Pancreas (tissue), 10 donors: ENCODE measurements around the gene RHBDL1. TPM values are rescaled to one million over a fixed set of nuclear protein-coding genes. Genes with fewer than 3 reads are reported as not detected.
A peak's percentile ranks its signal among the peaks of the same experiment; 100 is the strongest.

ENCODE experiments used
- ATAC-seq, 4 donors: fragments of 200-7000 bp; cut with Tn5 transposase; one replicate each; pipeline versions ENCODE4 v1.8.0 to v1.9.1; 2020; ENCODE audit warnings: mild to moderate bottlenecking in 4 of 4, moderate library complexity in 4 of 4
- DNase-seq, 6 donors: peaks; one replicate each; pipeline ENCODE4 v3.0.0-alpha.2; 2020
- FAIRE-seq: peaks from 2 replicates; lab custom pipeline; 2012; peaks lifted over from hg19 to GRCh38; lab: Jason Lieb, UNC
- H3K27ac ChIP-seq, 4 donors: fragments of 200-600 bp; sonication (generic); 1 replicate in 3 of 4; 2 replicates in 1 of 4; pipeline versions ENCODE4 v1.5.0 to v1.8.0; 2020
- H3K27me3 ChIP-seq, 4 donors: fragments of 200-600 bp; one replicate each; pipeline ENCODE4 v1.8.0; 2021
- H3K36me3 ChIP-seq, 3 donors: fragments of 200-600 bp; sonication (generic) in 1 of 3; one replicate each; pipeline versions ENCODE4 v1.5.0 to v1.8.0; 2020 to 2021
- H3K4me1 ChIP-seq, 3 donors: fragments of 200-600 bp; one replicate each; pipeline ENCODE4 v1.8.0; 2021
- H3K4me3 ChIP-seq, 4 donors: fragments of 200-600 bp; sonication (generic) in 2 of 4; one replicate each; pipeline versions ENCODE4 v1.5.0 to v1.8.0; 2020 to 2021
- H3K9me3 ChIP-seq, 4 donors: fragments of 200-600 bp; one replicate each; pipeline ENCODE4 v1.8.0; 2021
- CTCF ChIP-seq, 4 donors: fragments of 200-600 bp; sonication (generic) in 3 of 4; IDR thresholded peaks; one replicate each; pipeline versions ENCODE4 v1.5.0 to v1.8.0; 2021; ENCODE audit warnings: antibody characterized with exemption in 4 of 4
- WGBS, 2 donors: extraction: QIAGEN DNeasy Blood & Tissue Kit; methylation state at CpG; one replicate each; pipeline ENCODE4 v1.1.7; 2013; 5-methylcytosine and 5-hydroxymethylcytosine counted together
- intact Hi-C, 3 donors: fragments of 100-400 bp; cut with DNase I; formaldehyde crosslinking; loops; one replicate each; pipeline versions ENCODE4 v1.11.1 to v1.14.2; 2022
- polyA plus RNA-seq, 2 donors: library from polyadenylated mRNA; stranded (reverse); fragments of 200-250 nt; gene quantifications; one replicate each; pipeline ENCODE4 v1.2.3, GENCODE V29; 2013
- total RNA-seq, 6 donors: library from RNA; stranded (reverse); fragmentation: NEBNext Ultra II Directional in 4 of 6; extraction: Animal tissue kit (Norgen Biotek cat#: 25700) in 4 of 6; gene quantifications; one replicate each; pipeline versions ENCODE4 v1.2.1 to v1.2.4, GENCODE V29; 2021 to 2023
- donor health status: healthy with polysubstance abuse.
- donor health status: DM: no; HTN: no; CAD: no; lungs with moderate emphysema.
- donor health status: DM: no; HTN: no; CAD: no.
- donor health status: control.
- donor health status: control.
- donor health status: Bipolar disorder and iron deficiency.
- donor health status: DM: yes; HTN: yes; CAD: no.
- donor health status: DM: no; HTN: no; CAD: no.
- donor health status: DM: no; HTN: no; CAD: no.
- donor health status: DM: yes; HTN: yes; CAD: no.

The RHBDL1 gene
- total and polyA plus RNA-seq, 8 donors, result 0.28 to 5.1 (median 0.98) TPM

- intact Hi-C loops, result no loop called here
- H3K9me3 ChIP-seq, result no peaks in the 10 kb centered on the region
- H3K27me3 ChIP-seq, result no peaks in the 10 kb centered on the region
- 40 to 43% methylated on average over 44 of the region's 44 CpGs for WGBS, 2 donors
- no peak for TF ChIP-seq CTCF (IDR thresholded peaks at IDR 0.05)
- FAIRE-seq (no peak), DNase-seq (peak in 3 of 6 donors; percentile 71 to 86 (median 85)), ATAC-seq (no peak)
- peaks cover 0 to 14% (median 13%) of the 10 kb centered on the region in 3 donors for H3K36me3 ChIP-seq
- H3K4me1 ChIP-seq, result peaks cover 9 to 29% (median 24%) of the 10 kb centered on the region in 3 donors
- peak overlapping the region; percentile 74 to 87 (median 82) for H3K27ac ChIP-seq
- peak overlapping the region; percentile 51 to 93 (median 74) for H3K4me3 ChIP-seq
Measured at GRCh38 chr16:680967-681745, 5.7 kb downstream of the RHBDL1 start.

GRCh38 chr16:681746-682427 is 6.4 kb downstream of the RHBDL1 start:
- TF ChIP-seq CTCF (IDR thresholded peaks at IDR 0.05), result no peak
- no peak for ATAC-seq
- H3K9me3 ChIP-seq, result no peaks in the 10 kb centered on the region
- peaks cover 0 to 14% (median 13%) of the 10 kb centered on the region in 3 donors for H3K36me3 ChIP-seq
- H3K4me3 ChIP-seq, result peak overlapping the region in 2 of 4 donors; percentile 74 to 75
- H3K4me1 ChIP-seq, result peaks cover 9 to 29% (median 24%) of the 10 kb centered on the region in 3 donors
- FAIRE-seq, result no peak
- 71 to 79% methylated on average over 28 of the region's 28 CpGs for WGBS, 2 donors
- peak in 3 of 6 donors; percentile 61 to 87 (median 79) for DNase-seq
- intact Hi-C loops, result no loop called here
- H3K27ac ChIP-seq, result no peak overlapping the region
- H3K27me3 ChIP-seq, result no peaks in the 10 kb centered on the region

DNA sequence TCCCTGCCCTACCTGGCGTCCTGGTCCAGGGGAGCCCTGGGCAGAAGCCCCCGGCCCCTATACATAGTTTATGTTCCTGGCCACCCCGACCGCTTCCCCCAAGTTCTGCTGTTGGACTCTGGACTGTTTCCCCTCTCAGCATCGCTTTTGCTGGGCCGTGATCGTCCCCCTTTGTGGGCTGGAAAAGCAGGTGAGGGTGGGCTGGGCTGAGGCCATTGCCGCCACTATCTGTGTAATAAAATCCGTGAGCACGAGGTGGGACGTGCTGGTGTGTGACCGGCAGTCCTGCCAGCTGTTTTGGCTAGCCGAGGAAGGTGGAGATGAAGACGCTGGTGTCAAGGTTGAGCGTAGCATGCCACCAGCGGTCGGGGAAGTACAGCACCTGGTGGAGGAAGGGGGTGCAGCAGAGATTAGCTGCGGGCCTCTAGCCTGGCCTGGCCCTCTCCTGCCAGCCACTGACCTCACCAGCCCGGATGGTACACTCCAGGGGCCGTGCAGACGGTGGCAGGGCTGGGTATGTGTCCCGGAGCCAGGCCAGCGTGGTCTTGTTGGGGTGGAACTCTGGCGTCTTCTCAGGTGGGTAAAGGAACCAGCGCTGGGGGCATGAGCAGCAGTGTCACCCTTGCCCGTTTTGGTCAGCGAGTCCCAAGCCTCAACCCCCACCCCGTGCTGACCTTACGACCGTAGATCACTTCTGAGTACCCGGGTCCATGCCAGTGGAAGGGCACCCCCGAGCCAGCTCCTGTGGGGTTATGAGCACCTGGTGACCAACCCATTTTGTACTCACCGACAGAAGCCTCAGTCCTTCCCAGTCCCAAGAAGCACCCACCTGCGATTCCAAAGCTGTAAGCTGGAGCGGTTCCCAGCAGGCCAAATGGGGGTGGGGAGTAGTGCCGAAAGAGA is 7.3 kb downstream of the RHBDL1 start:
- H3K27me3 ChIP-seq, result no peaks in the 10 kb centered on the region
- FAIRE-seq (no peak), DNase-seq (peak in 2 of 6 donors; percentile 52 to 82), ATAC-seq (no peak)
- no peaks in the 10 kb centered on the region for H3K9me3 ChIP-seq
- TF ChIP-seq CTCF (IDR thresholded peaks at IDR 0.05), result no peak
- intact Hi-C loops, result no loop called here
- H3K4me1 ChIP-seq, result peaks cover 9 to 29% (median 24%) of the 10 kb centered on the region in 3 donors
- WGBS, 2 donors, result 59 to 61% methylated on average over 36 of the region's 36 CpGs
- H3K4me3 ChIP-seq, result peak overlapping the region in 2 of 4 donors; percentile 64 to 80
- peaks cover 0 to 14% (median 13%) of the 10 kb centered on the region in 3 donors for H3K36me3 ChIP-seq
- H3K27ac ChIP-seq, result no peak overlapping the region

DNA sequence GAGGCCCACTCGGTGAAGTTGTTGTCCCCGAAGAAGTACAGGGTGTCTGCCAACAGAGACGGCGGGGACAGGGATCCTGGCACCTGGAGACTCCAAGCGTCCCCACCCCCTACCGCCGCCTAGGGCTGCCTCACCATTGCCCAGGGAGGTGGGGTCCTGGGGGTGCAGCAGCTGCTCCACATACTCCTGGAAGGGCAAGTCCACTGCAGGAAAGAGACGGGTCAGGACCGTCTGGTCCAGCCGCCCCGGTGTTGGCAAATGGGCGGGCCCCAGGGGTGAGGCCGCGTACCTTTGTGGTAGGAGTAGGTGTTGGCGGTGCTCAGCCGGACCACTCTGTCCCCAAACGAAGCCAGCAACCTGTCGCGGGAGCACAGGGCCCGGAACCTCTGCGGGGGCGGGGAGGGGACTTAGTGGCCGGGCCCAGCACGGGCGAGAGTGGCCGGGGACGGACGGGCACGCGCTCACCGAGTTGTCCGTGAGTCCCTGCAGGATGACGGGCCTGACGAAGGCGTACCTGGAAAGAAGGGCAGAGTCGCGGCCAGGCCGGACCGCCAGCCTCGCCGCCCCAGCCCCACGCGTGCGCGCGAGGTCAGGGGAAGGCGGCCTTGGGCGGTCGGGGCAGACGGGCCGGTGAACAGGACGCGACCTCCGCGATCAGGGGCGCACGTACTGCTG is 8.1 kb downstream of the RHBDL1 start:
- DNase-seq (peak in 2 of 6 donors; percentile 32 to 86), ATAC-seq (no peak), FAIRE-seq (no peak)
- H3K27ac ChIP-seq, result peak overlapping the region in 3 of 4 donors; percentile 41 to 80 (median 54)
- H3K9me3 ChIP-seq, result no peaks in the 10 kb centered on the region
- H3K4me1 ChIP-seq, result peaks cover 9 to 29% (median 24%) of the 10 kb centered on the region in 3 donors
- TF ChIP-seq CTCF (IDR thresholded peaks at IDR 0.05), result no peak
- H3K27me3 ChIP-seq, result no peaks in the 10 kb centered on the region
- H3K4me3 ChIP-seq, result peak overlapping the region; percentile 52 to 80 (median 72)
- intact Hi-C loops, result no loop called here
- H3K36me3 ChIP-seq, result peaks cover 0 to 14% (median 13%) of the 10 kb centered on the region in 3 donors
- 9 to 12% methylated on average over 39 to 57 of the region's 57 CpGs for WGBS, 2 donors
